Thyroid gland (tissue), 4 donors: ENCODE results near the gene CCDC188.

Experiments used
- CTCF ChIP-seq, 6 experiments: fragments of 200-600 bp in 3 of 6; fragments of 450-650 bp in 3 of 6; sonication (generic) in 3 of 6; IDR thresholded peaks; one replicate each; pipeline ENCODE4 v1.5.1; 2016 to 2019; ENCODE audit warnings: antibody characterized with exemption in 6 of 6, mild to moderate bottlenecking in 2 of 6, inconsistent platforms in 1 of 6, moderate library complexity in 1 of 6
- POLR2A ChIP-seq, 2 donors: fragments of 450-650 bp; IDR thresholded peaks; one replicate each; pipeline ENCODE4 v1.6.1; 2017; ENCODE audit warnings: antibody characterized with exemption in 2 of 2, mild to moderate bottlenecking in 2 of 2, moderate library complexity in 1 of 2

- TF ChIP-seq CTCF (IDR thresholded peaks at IDR 0.05) = no peak
- TF ChIP-seq POLR2A (IDR thresholded peaks at IDR 0.05) = no peak
Measured at GRCh38 chr22:20099099-20099711, 51.6 kb downstream of the CCDC188 start.
